ENCODE results near the gene CDH4. TPM values are rescaled to one million over a fixed set of nuclear protein-coding genes. Genes with fewer than 3 reads are reported as not detected.

Gene CDH4
- total RNA-seq, 3 donors from 2014 or later (not counting 1 experiment from before 2014, with no cell fraction given) = 0.18 TPM; not detected in 2

DNA sequence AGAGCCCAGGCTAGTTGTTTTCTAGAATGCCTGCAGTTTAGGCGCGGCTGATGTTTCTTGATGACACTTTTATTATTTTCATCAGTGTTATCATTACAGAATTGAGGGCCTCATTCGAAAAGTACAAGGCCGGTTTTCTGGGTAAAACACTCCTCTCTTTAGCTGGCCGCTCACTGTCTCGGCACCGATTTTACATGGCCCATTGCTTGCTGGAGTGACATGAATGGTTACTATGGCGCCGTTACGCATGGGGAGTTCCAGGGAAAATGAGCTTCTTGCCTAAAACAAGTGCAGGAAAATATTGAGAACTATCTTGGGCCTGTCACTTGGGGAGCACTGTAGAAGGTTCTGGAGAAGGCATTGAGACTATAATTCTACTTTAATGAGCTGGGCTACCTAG, 317.8 kb downstream of the CDH4 start:
- no peak for ATAC-seq
- peaks cover 14% of the 10 kb centered on the region for H3K9me3 ChIP-seq (ENCODE audit: control insufficient read depth, insufficient read depth, low read length)
- no peaks in the 10 kb centered on the region for H3K27me3 Mint-ChIP-seq (ENCODE audit: low read depth in 2 of 2)
- H3K36me3 ChIP-seq (ENCODE audit: control insufficient read depth, insufficient read depth, low read length) = no peaks in the 10 kb centered on the region
- no peaks in the 10 kb centered on the region for H3K4me1 ChIP-seq (ENCODE audit: control insufficient read depth, insufficient read depth, low read length)
- H3K27ac Mint-ChIP-seq = no peak overlapping the region
- H3K27me3 ChIP-seq (ENCODE audit: control insufficient read depth, insufficient read depth, low read length) = no peaks in the 10 kb centered on the region
- no peak overlapping the region for H3K4me3 ChIP-seq (ENCODE audit: low read length)
- no peaks in the 10 kb centered on the region for H3K4me1 Mint-ChIP-seq
- DNase-seq = no peak
- H3K9me3 Mint-ChIP-seq = peaks cover 3% of the 10 kb centered on the region in 2 donors
- TF ChIP-seq CTCF (IDR thresholded peaks at IDR 0.05) = no peak
- no peak overlapping the region for H3K27ac ChIP-seq (ENCODE audit: low read length)
- intact Hi-C loops (cut with micrococcal nuclease) = no loop called here
- no peak overlapping the region for H3K4me3 Mint-ChIP-seq
- no peaks in the 10 kb centered on the region for H3K36me3 Mint-ChIP-seq
- 88% methylated on average over 10 of the region's 10 CpGs for WGBS (ENCODE audit: insufficient coverage)

- Histone ChIP-seq H3K27me3 (ENCODE audit: control insufficient read depth, insufficient read depth, low read length) (no peaks in the 10 kb centered on the region), H3K9me3 (ENCODE audit: control insufficient read depth, insufficient read depth, low read length) (peaks cover 14% of the 10 kb centered on the region), H3K27ac (ENCODE audit: low read length) (no peak overlapping the region), H3K4me1 (ENCODE audit: control insufficient read depth, insufficient read depth, low read length) (no peaks in the 10 kb centered on the region), H3K36me3 (ENCODE audit: control insufficient read depth, insufficient read depth, low read length) (no peaks in the 10 kb centered on the region), H3K4me3 (ENCODE audit: low read length) (no peak overlapping the region)
- Mint-ChIP-seq H3K9me3 (peaks cover 3% of the 10 kb centered on the region in 2 donors), H3K27me3 (ENCODE audit: low read depth in 2 of 2) (no peaks in the 10 kb centered on the region), H3K27ac (no peak overlapping the region), H3K4me3 (no peak overlapping the region), H3K36me3 (no peaks in the 10 kb centered on the region), H3K4me1 (no peaks in the 10 kb centered on the region)
- no peak for DNase-seq
- 86% methylated on average over 14 of the region's 14 CpGs for WGBS (ENCODE audit: insufficient coverage)
- no peak for TF ChIP-seq CTCF (IDR thresholded peaks at IDR 0.05)
- ATAC-seq = no peak
- intact Hi-C loops (cut with micrococcal nuclease) = no loop called here
These were observed 318.7 kb downstream of the CDH4 start for GRCh38 chr20:61570646-61571195.

DNA sequence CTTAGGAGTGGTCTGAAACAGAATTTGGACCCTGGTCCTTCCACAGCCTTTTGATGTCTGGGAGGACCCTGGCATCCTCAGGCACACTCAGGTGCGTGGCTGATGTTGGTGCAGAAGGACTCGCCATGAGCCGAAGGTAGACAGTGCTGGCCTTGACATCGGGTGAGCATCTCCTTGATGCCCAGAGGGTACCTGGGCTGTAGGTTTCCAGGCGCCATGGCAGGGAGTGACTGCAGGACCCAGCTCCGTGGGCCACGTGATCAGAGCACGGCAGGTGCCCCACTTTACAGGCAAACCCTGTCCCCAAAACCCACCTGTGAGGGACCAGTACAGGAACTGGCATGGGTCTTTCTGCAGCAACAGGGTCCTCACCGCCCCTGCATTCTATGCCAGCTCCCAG, 319.2 kb downstream of the CDH4 start:
- ATAC-seq = no peak
- no peaks in the 10 kb centered on the region for H3K27me3 ChIP-seq (ENCODE audit: control insufficient read depth, insufficient read depth, low read length)
- intact Hi-C loops (cut with micrococcal nuclease) = no loop called here
- no peaks in the 10 kb centered on the region for H3K4me1 Mint-ChIP-seq
- no peak overlapping the region for H3K4me3 ChIP-seq (ENCODE audit: low read length)
- H3K36me3 ChIP-seq (ENCODE audit: control insufficient read depth, insufficient read depth, low read length) = no peaks in the 10 kb centered on the region
- 79% methylated on average over 9 of the region's 9 CpGs for WGBS (ENCODE audit: insufficient coverage)
- H3K9me3 Mint-ChIP-seq = peaks cover 3% of the 10 kb centered on the region in 2 donors
- TF ChIP-seq CTCF (IDR thresholded peaks at IDR 0.05) = no peak
- H3K27ac ChIP-seq (ENCODE audit: low read length) = no peak overlapping the region
- H3K27me3 Mint-ChIP-seq (ENCODE audit: low read depth in 2 of 2) = no peaks in the 10 kb centered on the region
- no peak overlapping the region for H3K4me3 Mint-ChIP-seq
- no peak for DNase-seq
- H3K27ac Mint-ChIP-seq = no peak overlapping the region
- H3K36me3 Mint-ChIP-seq = no peaks in the 10 kb centered on the region
- H3K9me3 ChIP-seq (ENCODE audit: control insufficient read depth, insufficient read depth, low read length) = peaks cover 14% of the 10 kb centered on the region
- no peaks in the 10 kb centered on the region for H3K4me1 ChIP-seq (ENCODE audit: control insufficient read depth, insufficient read depth, low read length)
